ENCODE results near the gene ATP8B4. TPM values are rescaled to one million over a fixed set of nuclear protein-coding genes. Genes with fewer than 3 reads are reported as not detected.
A peak's percentile ranks its signal among the peaks of the same experiment; 100 is the strongest.

Gene ATP8B4
- total and polyA plus RNA-seq, 2 experiments from 2014 or later: 0.89 to 1.5 TPM

GRCh38 chr15:49857496-49858475 is 261.2 kb downstream of the ATP8B4 start:
- in situ Hi-C loops (cut with MboI): no loop called here
- H4K20me1 ChIP-seq (ENCODE audit: insufficient read depth): no peaks in the 10 kb centered on the region
- H3F3A ChIP-seq (ENCODE audit: insufficient read depth): peaks cover 76% of the 10 kb centered on the region
- no peaks in the 10 kb centered on the region for H3K9me3 ChIP-seq (ENCODE audit: low read depth)
- no peak for DNase-seq
- 82 to 87% methylated on average over 4 of the region's 4 CpGs for WGBS, 2 experiments (ENCODE audit: low coverage in 1 of 2, low lambda C conversion rate in 2 of 2, missing lambda C conversion rate in 2 of 2)
- peak overlapping the region; percentile 74 for H3K27ac ChIP-seq
- H2AFZ ChIP-seq: no peak overlapping the region
- peaks cover 22% of the 10 kb centered on the region; the same call in 1 of the 2 replicates for H3K79me2 ChIP-seq (ENCODE audit: insufficient read depth)
- H3K9ac ChIP-seq: peak overlapping the region; percentile 22; the same call in 1 of the 2 replicates
- H3K27me3 ChIP-seq (replicated peaks; ENCODE audit: insufficient read depth): no peaks in the 10 kb centered on the region
- peaks cover 69% of the 10 kb centered on the region for H3K4me1 ChIP-seq (ENCODE audit: insufficient read depth)
- no peak overlapping the region for H3K4me3 ChIP-seq
- H3K9me2 ChIP-seq (ENCODE audit: insufficient read depth): no peaks in the 10 kb centered on the region
- no peaks in the 10 kb centered on the region for H3K36me3 ChIP-seq (ENCODE audit: low read depth)
- H3K4me2 ChIP-seq (ENCODE audit: unreplicated experiment): peak overlapping the region; percentile 17
- TF ChIP-seq EZH2 (IDR thresholded peaks at IDR 0.05; ENCODE audit: insufficient read depth, poor library complexity, severe bottlenecking): no peak
- no peak for TF ChIP-seq EZH2phosphoT487 (IDR thresholded peaks at IDR 0.05; ENCODE audit: insufficient read depth, low read depth)

GRCh38 chr15:49855917-49856637 is 263.0 kb downstream of the ATP8B4 start:
- in situ Hi-C loops (cut with MboI): no loop called here
- Histone ChIP-seq H3K36me3 (ENCODE audit: low read depth) (no peaks in the 10 kb centered on the region), H3F3A (ENCODE audit: insufficient read depth) (peaks cover 62% of the 10 kb centered on the region), H2AFZ (no peak overlapping the region), H3K27me3 (replicated peaks; ENCODE audit: insufficient read depth) (no peaks in the 10 kb centered on the region), H3K9me3 (ENCODE audit: low read depth) (no peaks in the 10 kb centered on the region), H3K9ac (peak overlapping the region; percentile 55), H3K9me2 (ENCODE audit: insufficient read depth) (no peaks in the 10 kb centered on the region), H4K20me1 (ENCODE audit: insufficient read depth) (no peaks in the 10 kb centered on the region), H3K4me1 (ENCODE audit: insufficient read depth) (peaks cover 58% of the 10 kb centered on the region), H3K4me3 (no peak overlapping the region), H3K79me2 (ENCODE audit: insufficient read depth) (peaks cover 22% of the 10 kb centered on the region; the same call in 1 of the 2 replicates), H3K27ac (peak overlapping the region; percentile 74), H3K4me2 (ENCODE audit: unreplicated experiment) (peak overlapping the region; percentile 29)
- peak; percentile 96 for DNase-seq
- TF ChIP-seq EZH2 (IDR thresholded peaks at IDR 0.05; ENCODE audit: insufficient read depth, poor library complexity, severe bottlenecking) (no peak), EZH2phosphoT487 (IDR thresholded peaks at IDR 0.05; ENCODE audit: insufficient read depth, low read depth) (peak; percentile 81; the same call in 1 of the 2 replicates)
- WGBS, 2 experiments (ENCODE audit: low coverage in 1 of 2, low lambda C conversion rate in 2 of 2, missing lambda C conversion rate in 2 of 2): 0 to 1% methylated on average over 4 of the region's 4 CpGs

- H3K4me1 ChIP-seq (ENCODE audit: insufficient read depth): peaks cover 47% of the 10 kb centered on the region
- no peaks in the 10 kb centered on the region for H3K36me3 ChIP-seq (ENCODE audit: low read depth)
- H3K9me3 ChIP-seq (ENCODE audit: low read depth): no peaks in the 10 kb centered on the region
- no peaks in the 10 kb centered on the region for H4K20me1 ChIP-seq (ENCODE audit: insufficient read depth)
- peaks cover 54% of the 10 kb centered on the region for H3F3A ChIP-seq (ENCODE audit: insufficient read depth)
- no peak overlapping the region for H3K4me2 ChIP-seq (ENCODE audit: unreplicated experiment)
- no peaks in the 10 kb centered on the region for H3K27me3 ChIP-seq (replicated peaks; ENCODE audit: insufficient read depth)
- in situ Hi-C loops (cut with MboI): no loop called here
- H2AFZ ChIP-seq: no peak overlapping the region
- 94 to 100% methylated on average over 2 of the region's 2 CpGs for WGBS, 2 experiments (ENCODE audit: low coverage in 1 of 2, low lambda C conversion rate in 2 of 2, missing lambda C conversion rate in 2 of 2)
- no peak for DNase-seq
- H3K9ac ChIP-seq: no peak overlapping the region
- no peaks in the 10 kb centered on the region for H3K9me2 ChIP-seq (ENCODE audit: insufficient read depth)
- peaks cover 23% of the 10 kb centered on the region; the same call in 1 of the 2 replicates for H3K79me2 ChIP-seq (ENCODE audit: insufficient read depth)
- H3K27ac ChIP-seq: no peak overlapping the region
- TF ChIP-seq EZH2 (IDR thresholded peaks at IDR 0.05; ENCODE audit: insufficient read depth, poor library complexity, severe bottlenecking): no peak
- no peak for TF ChIP-seq EZH2phosphoT487 (IDR thresholded peaks at IDR 0.05; ENCODE audit: insufficient read depth, low read depth)
- no peak overlapping the region for H3K4me3 ChIP-seq
Observed at GRCh38 chr15:49852756-49853155, 266.3 kb downstream of the ATP8B4 start.

GRCh38 chr15:49848807-49849206 is 270.2 kb downstream of the ATP8B4 start:
- Histone ChIP-seq H3F3A (ENCODE audit: insufficient read depth) (peaks cover 44% of the 10 kb centered on the region), H3K4me2 (ENCODE audit: unreplicated experiment) (peak overlapping the region; percentile 73), H3K4me1 (ENCODE audit: insufficient read depth) (peaks cover 36% of the 10 kb centered on the region), H2AFZ (no peak overlapping the region), H3K27me3 (replicated peaks; ENCODE audit: insufficient read depth) (no peaks in the 10 kb centered on the region), H3K27ac (peak overlapping the region; percentile 87), H3K36me3 (ENCODE audit: low read depth) (no peaks in the 10 kb centered on the region), H3K9me3 (ENCODE audit: low read depth) (no peaks in the 10 kb centered on the region), H4K20me1 (ENCODE audit: insufficient read depth) (no peaks in the 10 kb centered on the region), H3K9ac (peak overlapping the region; percentile 55), H3K9me2 (ENCODE audit: insufficient read depth) (no peaks in the 10 kb centered on the region), H3K79me2 (ENCODE audit: insufficient read depth) (peaks cover 18% of the 10 kb centered on the region; the same call in 1 of the 2 replicates), H3K4me3 (no peak overlapping the region)
- 39 to 50% methylated on average over 2 of the region's 2 CpGs for WGBS, 2 experiments (ENCODE audit: low coverage in 1 of 2, low lambda C conversion rate in 2 of 2, missing lambda C conversion rate in 2 of 2)
- peak; percentile 35 for DNase-seq
- no peak for TF ChIP-seq EZH2 (IDR thresholded peaks at IDR 0.05; ENCODE audit: insufficient read depth, poor library complexity, severe bottlenecking)
- no peak for TF ChIP-seq EZH2phosphoT487 (IDR thresholded peaks at IDR 0.05; ENCODE audit: insufficient read depth, low read depth)
- in situ Hi-C loops (cut with MboI): no loop called here

All from GM23248 (cell line).